Stimulated activated CD8-positive, alpha-beta memory T cell treated with anti-CD3 and anti-CD28 coated beads, Interleukin-15, amount 100 ng/mL, for 24 hours (primary cell): ENCODE results near the gene ABAT.

ENCODE experiments used
- DNase-seq: peaks from one replicate; pipeline ENCODE4 v3.0.0-alpha.2; 2020; ENCODE audit warnings: low read depth

Gene ABAT

GRCh38 chr16:8674413-8675022 is at the start of gene ABAT:
Gene ABAT, plus strand, starts transcription at chr16:8674617. Its CDS starts 61,123 bp downstream, at chr16:8735740.
- peak; percentile 66 for DNase-seq

GRCh38 chr16:8625491-8626087 is 48.8 kb upstream of the ABAT start:
- no peak for DNase-seq

GRCh38 chr16:8626946-8627345 is 47.5 kb upstream of the ABAT start:
- DNase-seq = no peak

GRCh38 chr16:8627456-8627855 is 47.0 kb upstream of the ABAT start:
- no peak for DNase-seq

- DNase-seq = no peak
Observed at GRCh38 chr16:8628981-8629725, 45.3 kb upstream of the ABAT start.

- DNase-seq = no peak
Observed at GRCh38 chr16:8630255-8630953, 44.0 kb upstream of the ABAT start.

- no peak for DNase-seq
Observed at GRCh38 chr16:8631373-8631772, 43.0 kb upstream of the ABAT start.

GRCh38 chr16:8631818-8632465 is 42.5 kb upstream of the ABAT start:
- no peak for DNase-seq

GRCh38 chr16:8632675-8633182 is 41.7 kb upstream of the ABAT start:
- DNase-seq = no peak

- DNase-seq = no peak
Observed at GRCh38 chr16:8634991-8635736, 39.3 kb upstream of the ABAT start.

GRCh38 chr16:8639694-8640093 is 34.7 kb upstream of the ABAT start:
- DNase-seq = no peak

- no peak for DNase-seq
Observed at GRCh38 chr16:8641671-8642070, 32.7 kb upstream of the ABAT start.

- DNase-seq = no peak
Observed at GRCh38 chr16:8642146-8642545, 32.3 kb upstream of the ABAT start.

GRCh38 chr16:8644211-8645140 is 29.9 kb upstream of the ABAT start:
- no peak for DNase-seq

GRCh38 chr16:8645141-8645521 is 29.3 kb upstream of the ABAT start:
- DNase-seq = no peak

GRCh38 chr16:8645831-8646230 is 28.6 kb upstream of the ABAT start:
- no peak for DNase-seq

GRCh38 chr16:8646326-8647053 is 27.9 kb upstream of the ABAT start:
- no peak for DNase-seq

- DNase-seq = no peak
Observed at GRCh38 chr16:8647721-8648318, 26.6 kb upstream of the ABAT start.

- no peak for DNase-seq
Observed at GRCh38 chr16:8648877-8649276, 25.5 kb upstream of the ABAT start.
